Neural cell (in vitro differentiated cells): ENCODE data around the gene ONECUT3.

Experiments
- EZH2 ChIP-seq: fragments of 200-600, 300-800 bp; shearing (Covaris generic), sonication (generic); IDR thresholded peaks from 2 replicates; pipeline ENCODE4 v1.6.1; 2014; ENCODE audit warnings: antibody characterized with exemption, low read length, borderline replicate concordance, mild to moderate bottlenecking; ENCODE audit not compliant: insufficient read depth, poor library complexity, severe bottlenecking
- MXI1 ChIP-seq: fragments of 450-650 bp; conservative IDR thresholded peaks from 2 replicates; pipeline ENCODE4 v1.6.1; 2014; ENCODE audit warnings: antibody characterized with exemption, mild to moderate bottlenecking; ENCODE audit not compliant: poor library complexity, severe bottlenecking
- POLR2AphosphoS5 ChIP-seq: IDR thresholded peaks from 2 replicates; pipeline ENCODE4 v1.6.1; 2012
- RAD21 ChIP-seq: fragments of 450-650 bp; conservative IDR thresholded peaks from 2 replicates; pipeline ENCODE4 v1.6.1; 2014; ENCODE audit warnings: antibody characterized with exemption, mild to moderate bottlenecking, moderate library complexity
- SMC3 ChIP-seq: fragments of 450-650 bp; conservative IDR thresholded peaks from 2 replicates; pipeline ENCODE4 v1.6.1; 2014; ENCODE audit warnings: antibody characterized with exemption, mild to moderate bottlenecking, moderate library complexity; ENCODE audit not compliant: poor library complexity
- TF ChIP-seq, protein P1 (sequence below): fragments of 450-650 bp; IDR thresholded peaks from 2 replicates; pipeline ENCODE4 v1.5.1; 2014; ENCODE audit warnings: antibody characterized with exemption, mild to moderate bottlenecking, moderate library complexity; ENCODE audit not compliant: poor library complexity, severe bottlenecking
- TF ChIP-seq, protein P2 (sequence below): IDR thresholded peaks from 2 replicates; pipeline ENCODE4 v1.6.1; 2012; ENCODE audit warnings: borderline replicate concordance

DNA sequence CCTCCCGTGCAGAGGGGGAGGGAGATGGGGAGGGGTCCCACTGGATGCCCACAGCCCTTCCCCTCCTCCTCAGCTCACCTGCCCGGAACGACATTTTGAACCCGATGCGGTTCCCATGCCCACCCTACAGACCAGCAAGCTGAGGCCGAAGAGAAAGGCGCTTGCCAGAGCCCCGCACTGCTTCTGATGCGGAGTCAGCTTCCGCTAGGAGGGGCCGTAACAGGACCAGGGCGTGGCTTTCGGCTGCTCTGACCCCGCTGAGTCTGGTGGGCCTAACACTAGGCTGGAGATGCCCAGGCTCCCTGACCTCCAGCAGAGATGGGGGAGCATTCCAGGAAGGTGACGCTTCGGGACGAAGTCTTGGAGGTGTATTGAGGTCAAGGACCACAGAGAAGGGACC is 6.7 kb downstream of the ONECUT3 start:
- TF ChIP-seq, protein P1, sequence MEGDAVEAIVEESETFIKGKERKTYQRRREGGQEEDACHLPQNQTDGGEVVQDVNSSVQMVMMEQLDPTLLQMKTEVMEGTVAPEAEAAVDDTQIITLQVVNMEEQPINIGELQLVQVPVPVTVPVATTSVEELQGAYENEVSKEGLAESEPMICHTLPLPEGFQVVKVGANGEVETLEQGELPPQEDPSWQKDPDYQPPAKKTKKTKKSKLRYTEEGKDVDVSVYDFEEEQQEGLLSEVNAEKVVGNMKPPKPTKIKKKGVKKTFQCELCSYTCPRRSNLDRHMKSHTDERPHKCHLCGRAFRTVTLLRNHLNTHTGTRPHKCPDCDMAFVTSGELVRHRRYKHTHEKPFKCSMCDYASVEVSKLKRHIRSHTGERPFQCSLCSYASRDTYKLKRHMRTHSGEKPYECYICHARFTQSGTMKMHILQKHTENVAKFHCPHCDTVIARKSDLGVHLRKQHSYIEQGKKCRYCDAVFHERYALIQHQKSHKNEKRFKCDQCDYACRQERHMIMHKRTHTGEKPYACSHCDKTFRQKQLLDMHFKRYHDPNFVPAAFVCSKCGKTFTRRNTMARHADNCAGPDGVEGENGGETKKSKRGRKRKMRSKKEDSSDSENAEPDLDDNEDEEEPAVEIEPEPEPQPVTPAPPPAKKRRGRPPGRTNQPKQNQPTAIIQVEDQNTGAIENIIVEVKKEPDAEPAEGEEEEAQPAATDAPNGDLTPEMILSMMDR = no peak
- TF ChIP-seq SMC3 (no peak), EZH2 (no peak), POLR2AphosphoS5 (no peak), MXI1 (no peak), RAD21 (no peak)
- TF ChIP-seq, protein P2, sequence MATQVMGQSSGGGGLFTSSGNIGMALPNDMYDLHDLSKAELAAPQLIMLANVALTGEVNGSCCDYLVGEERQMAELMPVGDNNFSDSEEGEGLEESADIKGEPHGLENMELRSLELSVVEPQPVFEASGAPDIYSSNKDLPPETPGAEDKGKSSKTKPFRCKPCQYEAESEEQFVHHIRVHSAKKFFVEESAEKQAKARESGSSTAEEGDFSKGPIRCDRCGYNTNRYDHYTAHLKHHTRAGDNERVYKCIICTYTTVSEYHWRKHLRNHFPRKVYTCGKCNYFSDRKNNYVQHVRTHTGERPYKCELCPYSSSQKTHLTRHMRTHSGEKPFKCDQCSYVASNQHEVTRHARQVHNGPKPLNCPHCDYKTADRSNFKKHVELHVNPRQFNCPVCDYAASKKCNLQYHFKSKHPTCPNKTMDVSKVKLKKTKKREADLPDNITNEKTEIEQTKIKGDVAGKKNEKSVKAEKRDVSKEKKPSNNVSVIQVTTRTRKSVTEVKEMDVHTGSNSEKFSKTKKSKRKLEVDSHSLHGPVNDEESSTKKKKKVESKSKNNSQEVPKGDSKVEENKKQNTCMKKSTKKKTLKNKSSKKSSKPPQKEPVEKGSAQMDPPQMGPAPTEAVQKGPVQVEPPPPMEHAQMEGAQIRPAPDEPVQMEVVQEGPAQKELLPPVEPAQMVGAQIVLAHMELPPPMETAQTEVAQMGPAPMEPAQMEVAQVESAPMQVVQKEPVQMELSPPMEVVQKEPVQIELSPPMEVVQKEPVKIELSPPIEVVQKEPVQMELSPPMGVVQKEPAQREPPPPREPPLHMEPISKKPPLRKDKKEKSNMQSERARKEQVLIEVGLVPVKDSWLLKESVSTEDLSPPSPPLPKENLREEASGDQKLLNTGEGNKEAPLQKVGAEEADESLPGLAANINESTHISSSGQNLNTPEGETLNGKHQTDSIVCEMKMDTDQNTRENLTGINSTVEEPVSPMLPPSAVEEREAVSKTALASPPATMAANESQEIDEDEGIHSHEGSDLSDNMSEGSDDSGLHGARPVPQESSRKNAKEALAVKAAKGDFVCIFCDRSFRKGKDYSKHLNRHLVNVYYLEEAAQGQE = no peak
